Astrocyte (in vitro differentiated cells and primary cell): ENCODE data around the gene AGT. TPM values are rescaled to one million over a fixed set of nuclear protein-coding genes. Genes with fewer than 3 reads are reported as not detected.

Source experiments
- DNase-seq: peaks from one replicate; pipeline ENCODE4 v3.0.0-alpha.2; 2010; ENCODE audit warnings: low read depth
- FAIRE-seq: peaks from 2 replicates; lab custom pipeline; 2011; peaks lifted over from hg19 to GRCh38; lab: Jason Lieb, UNC
- H2AFZ ChIP-seq: 2 replicates; pipeline ENCODE4 v1.6.0; 2012; ENCODE audit warnings: low read depth, low read length, inconsistent platforms
- H3K27ac ChIP-seq: 2 replicates; pipeline ENCODE4 v1.5.1; 2011; ENCODE audit warnings: low read depth, low read length, inconsistent platforms
- H3K27me3 ChIP-seq: 2 replicates; pipeline ENCODE4 v1.6.0; 2011; ENCODE audit warnings: low read length, inconsistent platforms; ENCODE audit not compliant: insufficient read depth
- H3K36me3 ChIP-seq: 2 replicates; pipeline ENCODE4 v1.5.1; 2011; ENCODE audit warnings: low read length, inconsistent platforms; ENCODE audit not compliant: insufficient read depth
- H3K4me1 ChIP-seq: 2 replicates; pipeline ENCODE4 v1.5.1; 2011; ENCODE audit warnings: low read length, inconsistent platforms; ENCODE audit not compliant: insufficient read depth
- H3K4me2 ChIP-seq: 2 replicates; pipeline ENCODE4 v1.6.0; 2012; ENCODE audit warnings: low read length, inconsistent platforms
- H3K4me3 ChIP-seq: 2 replicates; pipeline ENCODE4 v1.5.1; 2011; ENCODE audit warnings: low read depth, mild to moderate bottlenecking, low read length, inconsistent platforms; ENCODE audit not compliant: insufficient read depth
- H3K79me2 ChIP-seq: 2 replicates; pipeline ENCODE4 v1.6.0; 2012; ENCODE audit warnings: mild to moderate bottlenecking, low read length, inconsistent platforms; ENCODE audit not compliant: insufficient read depth
- H3K9ac ChIP-seq: 2 replicates; pipeline ENCODE4 v1.6.0; 2012; ENCODE audit warnings: mild to moderate bottlenecking, low read length, inconsistent platforms
- H3K9me3 ChIP-seq: 2 replicates; pipeline ENCODE4 v1.5.1; 2012; ENCODE audit warnings: low read depth, mild to moderate bottlenecking, low read length, inconsistent platforms; ENCODE audit not compliant: insufficient read depth
- H4K20me1 ChIP-seq: 2 replicates; pipeline ENCODE4 v1.6.0; 2012; ENCODE audit warnings: low read length, inconsistent platforms; ENCODE audit not compliant: insufficient read depth
- H3K27ac Mint-ChIP-seq: one replicate; pipeline ENCODE4 v1.8.0; 2021; ENCODE audit warnings: mild to moderate bottlenecking, mixed read lengths; ENCODE audit not compliant: unreplicated experiment
- H3K27me3 Mint-ChIP-seq: one replicate; pipeline ENCODE4 v1.8.0; 2021; ENCODE audit warnings: low read depth, mixed read lengths; ENCODE audit not compliant: unreplicated experiment
- H3K36me3 Mint-ChIP-seq: one replicate; pipeline ENCODE4 v1.8.0; 2021; ENCODE audit warnings: low read depth, mixed read lengths; ENCODE audit not compliant: unreplicated experiment
- H3K4me1 Mint-ChIP-seq: one replicate; pipeline ENCODE4 v1.8.0; 2021; ENCODE audit warnings: low read depth, mixed read lengths; ENCODE audit not compliant: unreplicated experiment
- H3K4me3 Mint-ChIP-seq: one replicate; pipeline ENCODE4 v1.8.0; 2021; ENCODE audit warnings: mild to moderate bottlenecking, moderate library complexity, mixed read lengths; ENCODE audit not compliant: unreplicated experiment
- H3K9me3 Mint-ChIP-seq: one replicate; pipeline ENCODE4 v1.8.0; 2021; ENCODE audit warnings: mild to moderate bottlenecking, mixed read lengths; ENCODE audit not compliant: unreplicated experiment
- EZH2 ChIP-seq: IDR thresholded peaks from 2 replicates; pipeline ENCODE4 v1.6.1; 2012; ENCODE audit warnings: mild to moderate bottlenecking, low read length, inconsistent platforms; ENCODE audit not compliant: insufficient read depth
- total RNA-seq: library from RNA; stranded (reverse); gene quantifications from 2 replicates; pipeline ENCODE4 v1.2.1, GENCODE V29; 2021
- TF ChIP-seq, protein P1 (sequence below): IDR thresholded peaks from 2 replicates; pipeline ENCODE4 v1.5.1; 2011; ENCODE audit warnings: low read depth, mild to moderate bottlenecking, inconsistent platforms, low read length, moderate library complexity; ENCODE audit not compliant: insufficient read depth

AGT gene
- total RNA-seq, 1 donor from 2014 or later: 1.2 TPM

DNA sequence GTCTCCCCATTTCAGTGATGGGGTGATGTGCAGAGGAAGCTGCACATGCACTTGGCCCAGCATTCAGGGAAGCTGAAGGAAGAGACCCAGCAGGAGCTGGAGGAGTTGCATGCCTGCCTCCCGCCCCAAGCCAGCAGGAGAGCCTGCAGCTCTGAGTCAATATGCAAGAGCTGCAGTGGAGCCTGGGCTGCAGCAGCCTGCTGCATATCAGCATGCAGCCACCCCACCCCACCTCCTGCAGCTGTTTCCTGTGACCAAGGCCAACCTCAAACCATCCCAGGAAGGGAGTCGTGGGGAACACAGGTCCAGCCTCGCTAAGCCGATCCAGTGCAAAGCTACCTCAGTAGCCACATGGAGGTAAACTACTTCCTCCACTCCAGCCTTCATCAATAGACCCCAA lies 18.9 kb downstream of the AGT start:
- Mint-ChIP-seq H3K27ac (no peak overlapping the region), H3K4me1 (peaks cover 9% of the 10 kb centered on the region)
- H3K79me2 ChIP-seq: no peaks in the 10 kb centered on the region

DNA sequence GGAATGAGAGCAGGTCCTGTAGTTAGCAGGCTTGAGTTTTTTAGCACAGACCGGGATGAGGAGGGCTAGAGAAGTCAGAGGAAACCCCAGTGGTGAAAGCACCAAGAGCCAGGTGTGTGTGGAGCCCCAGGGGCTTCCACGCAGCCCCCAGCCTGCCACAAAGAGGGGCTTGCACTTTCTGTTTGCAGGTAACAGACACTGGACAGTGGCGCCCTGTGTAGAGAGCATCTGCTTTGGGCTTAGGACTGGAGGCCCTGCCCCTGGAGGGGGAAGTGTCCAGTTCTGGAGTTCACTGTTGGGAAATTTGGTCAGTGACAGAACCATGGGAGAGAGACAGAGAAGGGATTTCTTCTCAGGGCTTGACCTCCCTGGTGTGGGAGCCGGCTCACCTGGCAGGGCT lies 19.5 kb downstream of the AGT start:
- Histone ChIP-seq H3K4me2 (no peak overlapping the region), H3K9ac (no peak overlapping the region), H3K9me3 (no peaks in the 10 kb centered on the region), H3K4me3 (no peak overlapping the region), H4K20me1 (no peaks in the 10 kb centered on the region), H3K27me3 (no peaks in the 10 kb centered on the region), H3K4me1 (no peaks in the 10 kb centered on the region), H3K36me3 (peaks cover 20% of the 10 kb centered on the region), H3K79me2 (no peaks in the 10 kb centered on the region), H2AFZ (no peak overlapping the region), H3K27ac (no peak overlapping the region)
- Mint-ChIP-seq H3K4me1 (peaks cover 8% of the 10 kb centered on the region), H3K9me3 (peaks cover 2% of the 10 kb centered on the region), H3K36me3 (peaks cover 18% of the 10 kb centered on the region), H3K27me3 (peaks cover 7% of the 10 kb centered on the region), H3K27ac (no peak overlapping the region), H3K4me3 (no peak overlapping the region)
- no peak for FAIRE-seq
- TF ChIP-seq, protein P1, sequence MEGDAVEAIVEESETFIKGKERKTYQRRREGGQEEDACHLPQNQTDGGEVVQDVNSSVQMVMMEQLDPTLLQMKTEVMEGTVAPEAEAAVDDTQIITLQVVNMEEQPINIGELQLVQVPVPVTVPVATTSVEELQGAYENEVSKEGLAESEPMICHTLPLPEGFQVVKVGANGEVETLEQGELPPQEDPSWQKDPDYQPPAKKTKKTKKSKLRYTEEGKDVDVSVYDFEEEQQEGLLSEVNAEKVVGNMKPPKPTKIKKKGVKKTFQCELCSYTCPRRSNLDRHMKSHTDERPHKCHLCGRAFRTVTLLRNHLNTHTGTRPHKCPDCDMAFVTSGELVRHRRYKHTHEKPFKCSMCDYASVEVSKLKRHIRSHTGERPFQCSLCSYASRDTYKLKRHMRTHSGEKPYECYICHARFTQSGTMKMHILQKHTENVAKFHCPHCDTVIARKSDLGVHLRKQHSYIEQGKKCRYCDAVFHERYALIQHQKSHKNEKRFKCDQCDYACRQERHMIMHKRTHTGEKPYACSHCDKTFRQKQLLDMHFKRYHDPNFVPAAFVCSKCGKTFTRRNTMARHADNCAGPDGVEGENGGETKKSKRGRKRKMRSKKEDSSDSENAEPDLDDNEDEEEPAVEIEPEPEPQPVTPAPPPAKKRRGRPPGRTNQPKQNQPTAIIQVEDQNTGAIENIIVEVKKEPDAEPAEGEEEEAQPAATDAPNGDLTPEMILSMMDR: no peak
- TF ChIP-seq EZH2: no peak
- no peak for DNase-seq

More for the DNA sequence above, 18.9 kb downstream of the AGT start:
- no peaks in the 10 kb centered on the region for H3K9me3 ChIP-seq
- Mint-ChIP-seq H3K4me3 (no peak overlapping the region), H3K36me3 (peaks cover 18% of the 10 kb centered on the region), H3K9me3 (peaks cover 2% of the 10 kb centered on the region), H3K27me3 (peaks cover 9% of the 10 kb centered on the region)
- H3K4me2 ChIP-seq: no peak overlapping the region
- no peaks in the 10 kb centered on the region for H3K27me3 ChIP-seq
- H3K9ac ChIP-seq: no peak overlapping the region
- no peak for FAIRE-seq
- DNase-seq: no peak
- no peak overlapping the region for H3K27ac ChIP-seq
- H3K4me3 ChIP-seq: no peak overlapping the region
- H2AFZ ChIP-seq: no peak overlapping the region
- H3K36me3 ChIP-seq: peaks cover 15% of the 10 kb centered on the region
- no peaks in the 10 kb centered on the region for H4K20me1 ChIP-seq
- no peaks in the 10 kb centered on the region for H3K4me1 ChIP-seq
- no peak for TF ChIP-seq EZH2
- TF ChIP-seq, protein P1: no peak

DNA sequence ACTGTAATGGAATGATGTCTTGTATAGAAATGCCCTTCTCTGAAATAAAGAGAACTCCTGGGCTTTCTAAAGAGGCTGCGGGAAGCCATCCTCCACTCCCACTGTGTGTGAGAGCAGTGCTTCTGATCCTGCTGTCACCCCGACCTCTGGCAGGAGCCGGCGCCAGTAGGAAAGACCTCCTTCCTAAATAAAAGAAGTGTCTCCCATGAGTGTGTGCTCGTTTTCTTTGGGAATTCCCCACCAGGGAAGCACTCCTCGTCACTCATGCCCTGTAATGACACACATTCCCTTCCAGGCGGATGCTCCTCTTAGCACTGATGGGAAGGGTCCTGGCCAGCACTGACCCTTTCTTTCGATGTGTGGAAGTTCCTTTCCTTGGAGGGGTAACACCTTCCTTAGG lies 20.1 kb downstream of the AGT start:
- DNase-seq: no peak
- Mint-ChIP-seq H3K27ac (no peak overlapping the region), H3K36me3 (peaks cover 18% of the 10 kb centered on the region), H3K4me1 (peaks cover 8% of the 10 kb centered on the region), H3K9me3 (no peaks in the 10 kb centered on the region), H3K4me3 (no peak overlapping the region), H3K27me3 (no peaks in the 10 kb centered on the region)
- Histone ChIP-seq H2AFZ (no peak overlapping the region), H3K9ac (no peak overlapping the region), H3K4me2 (no peak overlapping the region), H4K20me1 (no peaks in the 10 kb centered on the region), H3K27me3 (no peaks in the 10 kb centered on the region), H3K36me3 (peaks cover 20% of the 10 kb centered on the region), H3K4me3 (no peak overlapping the region), H3K9me3 (no peaks in the 10 kb centered on the region), H3K27ac (no peak overlapping the region), H3K4me1 (no peaks in the 10 kb centered on the region), H3K79me2 (no peaks in the 10 kb centered on the region)
- TF ChIP-seq EZH2: no peak
- TF ChIP-seq, protein P1: no peak
- FAIRE-seq: no peak
